GM21526 (cell line): Measurements from ENCODE around the gene AK3.

Source experiments
- ATAC-seq: cut with Tn5 transposase; IDR thresholded peaks from one replicate; pipeline ENCODE4 v1.9.1; 2021; ENCODE audit warnings: moderate library complexity; ENCODE audit not compliant: unreplicated experiment, low FRiP score

Gene AK3

DNA sequence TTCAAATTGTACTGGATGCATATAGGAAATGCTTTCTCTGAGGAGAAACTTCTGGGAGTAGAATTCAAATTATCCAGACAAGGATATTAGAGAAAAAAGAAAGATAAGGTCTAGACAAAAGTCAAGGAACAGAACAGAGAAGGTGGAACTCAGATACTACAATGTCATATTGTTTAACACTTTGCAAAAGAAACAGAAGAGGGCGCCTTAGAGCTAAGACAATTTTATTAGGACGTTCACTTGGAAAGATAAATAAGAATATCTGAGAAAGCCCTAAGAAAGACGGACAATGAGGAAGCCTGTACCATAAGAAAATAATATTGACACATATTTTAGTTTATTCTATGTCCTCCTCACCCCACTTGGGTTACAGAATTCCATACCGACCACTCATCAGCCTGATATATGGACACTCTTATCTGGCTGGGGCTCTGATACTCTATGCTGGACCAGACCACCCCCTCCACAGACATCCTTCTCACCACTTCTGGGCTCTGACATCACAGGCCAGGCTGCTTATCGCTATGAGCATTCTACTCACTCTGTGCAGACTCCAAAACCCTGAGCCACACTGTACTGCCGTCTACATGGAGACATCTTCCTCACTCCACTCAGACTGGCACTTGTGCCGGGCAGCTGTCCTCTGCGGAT is 9.1 kb upstream of the AK3 start:
- ATAC-seq, result no peak

DNA sequence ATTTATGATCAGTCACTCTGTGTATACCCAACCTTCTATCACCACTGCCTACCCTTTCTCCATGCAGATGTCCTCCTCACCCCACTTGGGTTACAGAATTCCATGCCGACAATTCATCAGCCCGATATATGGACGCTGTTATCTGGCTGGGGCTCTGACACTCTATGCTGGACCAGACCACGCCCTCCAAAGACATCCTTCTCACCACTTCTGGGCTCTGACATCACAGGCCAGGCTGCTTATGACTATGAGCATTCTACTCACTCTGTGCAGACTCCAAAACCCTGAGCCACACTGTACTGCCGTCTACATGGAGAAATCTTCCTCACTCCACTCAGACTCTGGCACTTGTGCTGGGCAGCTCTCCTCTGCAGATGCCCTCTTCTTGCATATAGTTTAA is 7.6 kb upstream of the AK3 start:
- ATAC-seq, result no peak

DNA sequence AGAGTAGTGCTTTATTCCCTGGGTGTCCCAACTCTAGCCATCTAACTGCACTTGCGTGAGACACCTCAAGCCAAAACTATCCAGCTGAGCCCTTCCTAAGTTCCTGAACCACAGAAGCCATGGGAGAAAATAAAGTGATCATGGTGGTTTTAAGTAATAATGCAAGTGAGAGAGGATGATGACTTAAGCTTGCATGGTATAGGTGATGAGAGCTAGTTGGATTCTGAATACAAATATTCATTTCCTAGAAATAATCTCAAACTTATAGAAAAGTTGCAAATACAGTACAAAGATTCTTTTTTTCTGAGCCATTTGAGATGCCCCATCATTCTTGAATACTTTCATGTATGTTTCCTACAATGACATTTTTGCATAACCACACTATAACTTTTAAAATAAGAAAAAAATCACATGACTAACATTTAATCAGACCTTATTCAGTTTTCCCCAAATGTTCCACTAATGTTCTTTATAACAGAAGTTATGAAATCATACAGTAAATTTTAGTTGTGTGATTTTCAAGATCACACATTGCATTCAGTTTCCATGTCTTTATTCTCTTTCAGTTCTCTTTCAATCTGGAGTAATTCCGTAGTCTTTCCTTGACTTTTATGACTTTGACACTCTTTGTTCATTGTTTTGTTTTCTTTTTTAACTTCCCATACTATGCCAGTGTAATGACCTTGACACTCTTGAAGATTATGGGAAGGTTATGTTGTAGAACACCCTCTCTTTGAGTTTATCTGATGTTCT is 5.5 kb upstream of the AK3 start:
- ATAC-seq, result no peak

DNA sequence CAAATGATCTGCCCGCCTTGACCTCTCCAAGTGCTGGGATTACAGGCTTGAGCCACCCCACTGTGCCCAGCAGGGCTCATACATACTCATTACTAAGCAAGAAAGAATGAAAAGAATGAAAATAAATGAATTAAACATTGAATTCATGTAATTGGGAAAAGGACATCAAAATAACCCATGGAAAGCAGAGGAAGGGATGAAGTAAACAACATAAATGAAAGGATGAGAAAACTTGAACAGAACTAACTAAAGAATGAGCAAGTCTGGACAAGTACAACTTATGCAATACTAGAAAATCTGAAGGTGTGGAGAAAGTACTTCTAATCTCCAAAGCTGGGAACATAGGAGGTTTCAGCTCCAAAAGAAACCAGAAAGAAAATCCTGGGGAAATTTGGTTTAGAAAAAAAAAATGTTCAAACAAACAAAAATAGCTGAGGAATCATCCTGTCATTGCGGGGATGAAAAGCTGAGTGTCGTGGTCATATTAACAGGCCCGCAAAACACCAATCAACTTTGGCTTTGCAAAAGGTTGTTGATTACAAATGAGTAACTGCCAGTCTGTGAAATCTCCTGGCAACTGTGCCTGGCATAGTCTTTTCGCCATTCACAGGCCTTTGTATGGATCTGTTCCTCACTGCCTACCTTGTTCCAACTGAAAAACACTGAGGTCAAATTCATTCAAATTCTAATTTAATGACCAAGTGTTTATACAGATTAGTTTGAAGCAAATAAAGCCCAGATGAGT is 2.3 kb upstream of the AK3 start:
- ATAC-seq, result no peak

DNA sequence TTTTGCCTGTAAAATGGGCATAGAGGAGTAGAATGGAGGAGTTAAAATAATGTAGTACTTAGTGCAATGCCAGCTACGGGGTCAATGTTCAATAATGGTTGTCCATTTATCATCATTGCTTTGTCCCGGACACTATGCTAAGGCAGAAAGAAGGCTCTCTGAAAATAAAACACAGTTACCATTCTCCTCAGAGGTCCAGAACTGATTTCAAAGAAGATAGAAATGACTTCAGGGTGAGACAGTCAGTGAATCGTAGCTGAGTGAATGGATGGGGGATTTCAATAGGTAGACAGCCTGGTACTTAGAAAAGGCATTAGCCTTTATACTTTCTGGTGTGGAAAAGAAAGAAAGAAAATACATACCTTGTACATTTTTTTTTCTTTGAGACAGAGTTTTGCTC is 1.2 kb upstream of the AK3 start:
- no peak for ATAC-seq

DNA sequence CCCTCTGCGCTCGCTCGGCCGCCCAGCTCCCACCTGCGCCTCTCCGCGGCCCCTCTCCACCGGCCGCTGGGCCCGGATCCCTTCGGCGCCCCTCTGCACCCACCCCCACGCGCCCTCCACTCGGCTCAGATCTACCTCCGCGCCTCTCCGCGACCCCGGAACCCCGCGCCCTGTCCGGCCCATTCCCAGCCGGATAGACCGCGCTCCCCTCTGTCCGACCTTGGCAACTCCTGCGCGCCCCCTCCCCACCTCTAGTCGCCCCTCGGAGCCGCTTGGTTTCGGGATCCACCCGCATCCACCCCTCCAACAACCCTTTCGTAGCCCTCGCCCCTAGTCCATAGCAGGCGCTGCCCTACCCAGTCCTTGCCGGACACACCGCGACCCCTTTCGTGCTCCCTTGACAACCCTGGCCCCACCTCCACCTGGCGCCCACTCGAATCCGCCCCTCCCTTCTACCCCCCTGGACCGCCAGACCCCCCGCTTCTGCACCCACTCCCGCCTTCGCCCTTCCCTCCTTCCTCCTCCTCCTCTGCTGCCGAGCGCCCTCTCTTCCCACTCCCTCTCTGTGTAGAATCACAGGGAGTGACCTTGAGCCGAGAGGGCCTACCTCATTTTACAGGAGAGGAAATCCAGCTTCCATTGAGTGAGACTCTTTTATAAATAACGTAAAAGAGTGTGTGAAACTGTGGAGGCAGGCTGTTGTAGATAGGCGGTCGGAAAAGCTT is 525 bp upstream of the AK3 start:
- ATAC-seq, result no peak

DNA sequence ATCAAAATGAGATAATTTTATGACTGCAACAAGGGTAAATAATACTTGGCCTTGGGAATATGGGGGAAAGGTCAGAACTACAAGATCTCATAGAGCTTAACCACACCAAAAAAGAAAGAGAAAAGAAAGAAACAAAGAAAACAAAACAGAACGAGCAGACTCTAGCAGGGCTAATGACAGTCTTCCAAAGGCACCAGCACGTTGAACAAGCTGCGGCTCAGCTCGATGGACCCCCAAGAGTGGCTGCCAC is 689 bp downstream of the AK3 start:
- no peak for ATAC-seq

DNA sequence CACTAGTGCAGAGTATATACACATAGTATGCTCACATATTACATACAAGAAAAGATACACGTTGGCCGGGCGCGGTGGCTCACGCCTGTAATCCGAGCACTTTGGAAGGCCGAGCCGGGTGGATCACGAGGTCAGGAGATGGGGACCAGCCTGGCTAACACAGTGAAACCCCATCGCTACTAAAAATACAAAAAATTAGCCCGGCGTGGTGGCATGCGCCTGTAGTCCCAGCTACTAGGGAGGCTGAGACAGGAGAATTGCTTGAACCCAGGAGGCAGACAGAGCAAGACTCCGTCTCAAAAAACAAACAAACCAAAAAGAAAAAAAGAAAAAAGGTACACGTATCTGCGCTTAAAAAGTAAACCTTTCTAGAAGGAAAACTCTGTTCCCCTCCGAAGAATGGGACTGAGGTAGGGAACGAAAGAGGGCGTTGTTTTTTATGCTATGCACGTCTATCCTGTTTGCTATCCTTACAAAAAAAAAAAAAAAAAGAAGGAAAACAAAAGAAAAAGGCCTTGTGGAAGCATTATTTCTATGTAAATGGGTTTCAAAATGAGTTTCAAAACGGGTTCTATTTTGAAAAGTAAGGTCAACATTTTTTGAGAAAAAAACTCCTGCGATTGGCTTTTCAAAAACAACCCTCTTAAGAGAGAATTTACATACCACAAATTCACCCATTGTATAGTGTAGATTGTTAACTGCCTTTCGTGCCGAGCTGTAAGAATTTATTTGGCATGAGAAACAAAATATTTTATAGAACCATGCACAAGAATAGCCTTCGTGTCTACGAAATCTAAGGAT is 1.2 kb downstream of the AK3 start:
- ATAC-seq, result no peak

DNA sequence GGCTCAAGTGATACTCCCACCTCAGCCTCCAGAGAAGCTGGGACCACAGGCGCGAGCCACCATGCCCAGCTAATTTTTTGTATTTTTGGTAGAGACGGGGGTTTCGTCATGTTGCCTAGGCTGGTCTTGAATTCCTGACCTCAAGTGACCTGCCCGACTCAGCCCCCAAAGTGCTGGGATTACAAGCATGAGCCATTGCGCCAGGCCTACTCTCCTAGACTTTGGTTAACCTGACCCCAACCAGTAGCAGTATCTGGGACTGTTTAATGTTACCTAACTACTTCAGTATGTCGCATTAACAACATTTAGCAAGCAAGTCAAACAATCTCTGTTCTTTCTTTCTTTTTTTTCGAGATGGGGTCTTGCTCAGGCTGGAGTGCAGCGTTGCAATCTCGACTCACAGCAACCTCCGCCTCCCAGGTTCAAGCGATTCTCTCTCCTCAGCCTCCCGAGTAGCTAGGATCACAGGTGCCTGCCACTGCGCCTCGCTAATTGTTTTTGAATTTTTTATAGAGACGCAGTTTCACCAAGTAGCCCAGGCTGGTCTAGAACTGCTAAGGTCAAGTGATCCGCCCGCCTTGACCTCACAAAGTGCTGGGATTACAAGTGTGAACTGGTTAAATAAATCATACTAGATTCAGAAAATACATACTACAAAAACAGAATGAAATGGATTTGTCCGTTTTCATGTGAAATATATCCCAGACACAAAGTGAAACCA is 2.0 kb downstream of the AK3 start:
- ATAC-seq, result no peak

DNA sequence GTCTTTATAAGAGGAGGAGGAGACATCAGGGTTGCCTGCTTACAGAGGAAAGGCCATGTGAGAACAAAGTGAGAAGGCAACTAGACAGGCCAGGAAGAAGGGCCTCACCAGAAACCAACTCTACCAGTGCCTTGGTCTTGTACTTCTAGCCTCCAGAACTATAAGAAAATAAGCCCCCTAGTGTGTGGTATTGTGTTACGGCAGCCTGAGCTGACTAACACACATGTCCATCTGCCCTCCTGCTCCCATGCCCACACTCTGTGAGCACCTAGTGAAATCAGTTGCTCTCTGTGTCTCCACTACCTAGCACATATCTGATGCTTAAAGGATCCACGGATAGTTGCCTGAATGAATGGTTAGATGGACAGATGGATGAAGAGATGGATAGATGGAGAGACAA is 6.9 kb downstream of the AK3 start:
- no peak for ATAC-seq

DNA sequence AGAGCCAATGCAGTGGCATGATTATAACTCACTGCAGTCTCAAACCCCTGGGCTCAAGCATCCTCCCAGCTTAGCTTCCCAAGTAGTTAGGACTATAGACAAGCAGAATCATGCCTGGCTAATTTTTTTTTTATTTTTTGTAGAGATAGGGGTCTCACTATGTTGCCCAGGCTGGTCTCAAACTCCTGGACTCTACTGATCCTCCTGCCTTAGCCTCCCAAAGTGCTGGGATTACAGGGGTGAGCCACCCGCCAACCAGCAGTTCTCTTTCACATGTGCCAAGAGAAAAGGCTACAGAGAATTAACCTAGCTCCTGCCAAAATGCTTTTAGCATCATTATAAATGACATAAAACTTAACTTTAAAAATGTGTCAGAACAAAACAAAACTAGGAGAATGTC is 8.1 kb downstream of the AK3 start:
- ATAC-seq, result no peak

DNA sequence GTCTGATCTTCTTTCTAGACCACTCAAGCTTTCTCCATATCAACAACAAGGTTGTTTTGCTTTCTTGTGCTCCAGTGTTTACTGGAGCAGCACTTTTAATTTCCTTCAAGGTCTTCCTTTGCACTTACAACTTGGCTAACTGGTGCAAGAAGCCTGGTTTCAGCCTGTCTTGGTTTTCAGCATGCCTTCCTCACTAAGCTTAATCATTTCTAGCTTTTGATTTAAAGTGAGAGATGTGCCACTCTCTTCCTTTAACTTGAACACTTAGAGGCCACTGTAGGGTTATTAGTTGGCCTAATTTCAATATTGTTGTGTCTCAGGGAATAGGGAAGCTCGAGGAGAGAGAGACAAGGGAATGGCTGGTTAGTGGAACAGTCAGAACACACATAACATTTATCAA is 13.4 kb downstream of the AK3 start:
- ATAC-seq, result no peak

DNA sequence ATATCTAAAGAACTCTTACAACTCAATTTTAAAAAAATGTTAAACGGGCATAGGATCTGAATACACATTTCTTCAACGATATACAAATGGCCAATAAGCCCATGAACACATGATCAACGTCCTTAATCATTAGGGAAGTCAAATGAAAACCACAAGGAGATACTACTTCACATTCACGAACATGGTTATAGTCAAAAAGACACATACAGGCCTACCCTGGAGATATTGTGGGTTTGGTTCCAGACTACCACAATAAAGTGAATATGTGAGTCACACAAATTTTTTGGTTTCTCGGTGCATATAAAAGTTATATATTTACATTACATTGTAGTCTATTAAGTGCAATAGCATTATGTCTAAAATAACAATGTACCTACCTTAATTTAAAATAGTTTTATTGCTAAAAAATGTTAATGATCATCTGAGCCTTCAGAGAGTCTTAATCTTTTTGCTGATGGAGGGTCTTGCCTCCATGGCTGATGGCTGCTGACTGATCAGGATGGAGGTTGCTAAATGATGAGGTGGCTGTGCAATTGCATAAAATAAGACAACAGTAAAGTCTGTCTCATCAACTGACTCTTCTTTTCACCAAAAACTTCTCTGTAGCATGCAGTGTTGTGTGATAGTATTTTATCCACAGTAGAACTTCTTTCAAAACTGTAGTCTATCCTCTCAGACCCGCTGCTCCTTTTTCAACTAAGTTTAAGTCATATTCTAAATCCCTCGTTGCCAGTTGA is 15.1 kb downstream of the AK3 start:
- no peak for ATAC-seq

DNA sequence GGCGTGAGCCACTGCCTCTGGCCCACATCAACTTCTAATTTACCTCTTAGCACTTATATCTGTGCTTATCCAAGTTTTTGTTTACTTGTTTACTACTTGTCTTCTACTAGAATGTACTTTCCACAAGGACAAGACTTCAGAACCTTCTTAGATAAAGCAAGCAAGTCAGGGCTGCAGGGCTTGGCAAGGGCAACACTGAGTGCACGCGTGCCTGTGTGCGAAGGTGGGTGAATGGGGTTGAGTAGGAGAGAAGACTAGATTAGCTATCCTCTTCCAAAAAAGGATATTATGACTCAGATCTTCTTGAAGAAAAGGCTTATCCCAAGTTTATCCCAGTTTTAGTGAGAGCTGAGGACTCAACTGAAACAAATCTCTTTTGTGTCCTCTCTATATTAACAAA is 19.3 kb downstream of the AK3 start:
- no peak for ATAC-seq

DNA sequence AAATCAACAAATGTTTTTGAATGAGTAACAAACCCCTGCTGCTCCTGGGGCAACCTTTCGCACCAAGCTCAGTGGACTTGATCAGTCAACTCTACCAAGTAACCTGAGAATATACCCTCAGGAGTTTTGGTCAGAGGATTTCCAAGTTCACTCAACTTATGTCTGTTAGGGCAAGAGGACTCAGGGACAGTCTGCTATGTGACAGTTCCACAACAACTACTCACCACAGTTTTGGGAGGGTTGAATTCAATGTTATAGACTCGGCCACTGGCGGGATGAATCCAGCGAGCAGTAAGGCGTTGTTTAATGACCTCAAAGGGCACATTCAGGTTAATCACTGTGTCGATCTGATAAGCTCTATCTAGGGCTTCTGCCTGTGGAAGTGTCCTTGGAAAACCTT is 22.1 kb downstream of the AK3 start:
- no peak for ATAC-seq

DNA sequence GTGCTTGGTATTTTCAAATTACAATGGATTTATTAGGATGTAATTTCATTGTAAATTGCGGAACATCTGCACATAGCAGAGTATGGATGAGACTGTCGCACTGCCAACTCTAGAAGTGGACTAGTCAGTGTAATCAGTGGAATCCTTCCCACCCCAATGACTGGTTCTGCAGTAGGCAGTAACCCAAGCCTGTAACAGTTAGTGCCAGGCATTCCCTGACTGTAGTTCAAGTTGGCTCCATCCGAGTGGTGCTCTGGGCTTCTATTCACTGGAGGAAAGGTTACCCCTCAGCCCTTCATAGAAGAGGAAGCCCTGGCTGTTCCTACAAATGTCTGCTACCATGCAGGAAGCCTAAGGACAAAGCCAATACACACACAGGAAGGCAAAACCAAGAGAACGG is 23.2 kb downstream of the AK3 start:
- ATAC-seq, result no peak

DNA sequence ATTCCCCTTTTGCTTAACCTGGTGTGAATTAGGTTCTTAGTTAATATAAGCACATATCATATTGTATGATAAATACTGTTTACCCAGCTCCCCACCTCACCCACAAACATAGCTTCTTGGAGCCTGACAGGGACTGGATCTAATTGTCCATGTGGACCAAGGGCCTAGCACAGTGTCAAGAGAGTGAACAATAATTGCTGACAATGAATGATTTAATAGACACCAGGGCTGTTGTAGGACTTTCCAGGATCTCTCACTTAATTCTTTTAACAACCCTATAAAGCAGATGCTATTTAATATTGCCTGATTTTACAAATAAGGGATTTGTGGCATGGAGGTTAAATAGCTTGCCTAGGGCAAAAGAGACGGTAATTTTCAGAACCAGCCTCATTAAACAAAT is 24.8 kb downstream of the AK3 start:
- ATAC-seq, result no peak

DNA sequence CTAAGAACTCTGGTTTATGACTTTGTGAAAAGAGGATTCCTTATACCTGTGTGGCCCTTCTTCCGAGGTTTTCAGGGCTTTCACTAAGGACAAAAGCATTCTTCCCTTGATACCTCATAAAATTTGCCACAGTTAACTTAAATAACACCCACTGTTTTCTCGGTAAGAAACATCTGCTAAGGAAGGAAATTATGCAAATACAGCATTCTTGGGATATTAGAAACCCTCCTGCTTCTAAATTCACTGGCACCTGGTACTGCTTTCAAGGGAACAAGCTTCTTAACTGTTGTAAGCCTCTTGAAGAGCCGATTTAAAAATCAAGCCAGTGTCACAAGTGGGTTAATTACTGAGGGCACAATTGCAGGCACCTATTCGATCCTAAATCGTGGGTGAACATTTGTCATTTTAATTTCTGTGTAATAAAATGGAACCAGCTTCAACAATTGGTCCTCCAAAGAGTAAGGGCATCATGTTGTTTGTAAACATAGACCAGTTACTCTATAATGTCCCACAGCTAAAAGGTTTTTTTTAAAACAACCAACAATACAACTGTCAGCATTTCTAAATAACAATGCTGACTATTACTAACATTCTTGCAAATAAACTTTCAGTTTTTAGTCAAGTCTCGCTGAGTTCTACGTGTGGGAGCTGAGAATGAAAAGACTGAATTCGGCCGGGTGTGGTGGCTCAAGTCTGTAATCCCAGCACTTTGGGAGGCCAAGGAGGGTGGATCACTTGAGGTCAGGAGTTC is 26.6 kb downstream of the AK3 start:
- no peak for ATAC-seq

DNA sequence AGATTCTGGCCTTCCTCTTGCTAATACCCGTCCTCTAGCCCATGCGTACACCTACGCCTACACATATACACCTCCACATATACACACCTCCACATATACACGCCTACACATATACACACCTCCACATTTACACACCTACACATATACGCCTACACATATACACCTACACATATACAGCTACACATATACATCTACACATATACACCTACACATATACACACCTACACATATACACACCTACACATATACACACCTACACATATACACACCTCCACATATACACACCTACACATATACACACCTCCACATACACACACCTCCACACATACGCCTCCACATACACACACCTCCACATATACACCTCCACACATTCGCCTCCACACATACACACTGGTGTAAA is 27.2 kb downstream of the AK3 start:
- no peak for ATAC-seq
